ENCODE results near the gene ELMOD2.

GRCh38 chr4:140557831-140558435, 34.0 kb downstream of the ELMOD2 start:
- TF ChIP-seq CTCF (conservative IDR thresholded peaks at IDR 0.05 in 1 of 2, IDR thresholded peaks at IDR 0.05 in 1 of 2; ENCODE audit: low read depth in 1 of 2, low read length in 2 of 2) (no peak), EZH2 (IDR thresholded peaks at IDR 0.05; ENCODE audit: low read length, missing control alignments) (no peak)

Measured in fibroblast of lung (primary cell).